Measurements from ENCODE around the gene RRBP1. TPM values are rescaled to one million over a fixed set of nuclear protein-coding genes. Genes with fewer than 3 reads are reported as not detected.
"Not testable (repeated sequence)": the region's sequence is repeated elsewhere in the genome, so short reads cannot be mapped to it uniquely, and the experiment has no call there.

RRBP1 gene
- total RNA-seq, 3 donors from 2014 or later: 49.8 to 92.4 (median 78.0) TPM

- intact Hi-C loops (cut with DNase I; ENCODE audit: low total_unique reads): no loop called here
- Histone ChIP-seq H3K27ac (peak overlapping the region; percentile 16 to 36), H3K4me3 (no peak overlapping the region), H3K27me3 (no peaks in the 10 kb centered on the region), H3K4me1 (no peaks in the 10 kb centered on the region), H3K36me3 (no peaks in the 10 kb centered on the region), H3K9me3 (no peaks in the 10 kb centered on the region)
- DNase-seq (ENCODE audit: low spot score in 2 of 2): no peak
- TF ChIP-seq POLR2A (IDR thresholded peaks at IDR 0.05): no peak
- TF ChIP-seq CTCF (IDR thresholded peaks at IDR 0.05): no peak
- no peak for TF ChIP-seq POLR2AphosphoS5 (IDR thresholded peaks at IDR 0.05)
Observed at GRCh38 chr20:17659801-17660200, 22.2 kb downstream of the RRBP1 start.

DNA sequence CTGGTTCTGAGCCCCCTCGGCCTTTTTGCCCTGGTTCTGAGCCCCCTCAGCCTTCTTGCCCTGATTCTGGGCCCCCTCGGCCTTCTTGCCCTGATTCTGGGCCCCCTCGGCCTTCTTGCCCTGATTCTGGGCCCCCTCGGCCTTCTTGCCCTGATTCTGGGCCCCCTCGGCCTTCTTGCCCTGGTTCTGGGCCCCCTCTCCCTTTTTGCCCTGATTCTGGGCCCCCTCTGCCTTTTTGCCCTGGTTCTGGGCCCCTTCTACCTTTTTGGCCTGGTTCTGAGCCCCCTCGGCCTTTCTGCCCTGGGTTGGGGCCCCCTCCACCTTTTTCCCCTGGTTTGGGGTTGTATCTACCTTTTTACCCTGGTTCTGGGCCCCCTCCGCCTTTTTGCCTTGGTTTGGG lies 22.7 kb downstream of the RRBP1 start:
- H3K27me3 ChIP-seq; DNase-seq (ENCODE audit: low spot score in 2 of 2); H3K4me1 ChIP-seq; H3K4me3 ChIP-seq; H3K9me3 ChIP-seq; intact Hi-C loops (cut with DNase I; ENCODE audit: low total_unique reads); H3K36me3 ChIP-seq: not testable (repeated sequence)
- H3K27ac ChIP-seq: peak overlapping the region in 1 of 2 donors; percentile 36

- H3K36me3 ChIP-seq: no peaks in the 10 kb centered on the region
- DNase-seq (ENCODE audit: low spot score in 2 of 2): no peak
- peak overlapping the region in 1 of 2 donors; percentile 17 for H3K27ac ChIP-seq
- TF ChIP-seq CTCF (IDR thresholded peaks at IDR 0.05): no peak
- TF ChIP-seq POLR2AphosphoS5 (IDR thresholded peaks at IDR 0.05): no peak
- TF ChIP-seq POLR2A (IDR thresholded peaks at IDR 0.05): no peak
- no peaks in the 10 kb centered on the region for H3K4me1 ChIP-seq
- intact Hi-C loops (cut with DNase I; ENCODE audit: low total_unique reads): no loop called here
- no peaks in the 10 kb centered on the region for H3K27me3 ChIP-seq
- no peak overlapping the region for H3K4me3 ChIP-seq
- H3K9me3 ChIP-seq: no peaks in the 10 kb centered on the region
Observed at GRCh38 chr20:17658648-17658993, 23.4 kb downstream of the RRBP1 start.

- DNase-seq (ENCODE audit: low spot score in 2 of 2): no peak
- Histone ChIP-seq H3K4me1 (no peaks in the 10 kb centered on the region), H3K27me3 (no peaks in the 10 kb centered on the region), H3K36me3 (no peaks in the 10 kb centered on the region), H3K4me3 (no peak overlapping the region), H3K27ac (peak overlapping the region; percentile 11 to 17), H3K9me3 (no peaks in the 10 kb centered on the region)
- intact Hi-C loops (cut with DNase I; ENCODE audit: low total_unique reads): no loop called here
- TF ChIP-seq POLR2AphosphoS5 (IDR thresholded peaks at IDR 0.05): no peak
- no peak for TF ChIP-seq POLR2A (IDR thresholded peaks at IDR 0.05)
Observed at GRCh38 chr20:17657898-17658647, 24.0 kb downstream of the RRBP1 start.

- Histone ChIP-seq H3K4me3 (no peak overlapping the region), H3K27me3 (no peaks in the 10 kb centered on the region), H3K4me1 (no peaks in the 10 kb centered on the region), H3K27ac (no peak overlapping the region), H3K9me3 (no peaks in the 10 kb centered on the region), H3K36me3 (no peaks in the 10 kb centered on the region)
- DNase-seq (ENCODE audit: low spot score in 2 of 2): no peak
- TF ChIP-seq POLR2AphosphoS5 (IDR thresholded peaks at IDR 0.05) (no peak), CTCF (IDR thresholded peaks at IDR 0.05) (no peak), POLR2A (IDR thresholded peaks at IDR 0.05) (no peak)
- intact Hi-C loops (cut with DNase I; ENCODE audit: low total_unique reads): no loop called here
Observed at GRCh38 chr20:17657079-17657825, 24.8 kb downstream of the RRBP1 start.

DNA sequence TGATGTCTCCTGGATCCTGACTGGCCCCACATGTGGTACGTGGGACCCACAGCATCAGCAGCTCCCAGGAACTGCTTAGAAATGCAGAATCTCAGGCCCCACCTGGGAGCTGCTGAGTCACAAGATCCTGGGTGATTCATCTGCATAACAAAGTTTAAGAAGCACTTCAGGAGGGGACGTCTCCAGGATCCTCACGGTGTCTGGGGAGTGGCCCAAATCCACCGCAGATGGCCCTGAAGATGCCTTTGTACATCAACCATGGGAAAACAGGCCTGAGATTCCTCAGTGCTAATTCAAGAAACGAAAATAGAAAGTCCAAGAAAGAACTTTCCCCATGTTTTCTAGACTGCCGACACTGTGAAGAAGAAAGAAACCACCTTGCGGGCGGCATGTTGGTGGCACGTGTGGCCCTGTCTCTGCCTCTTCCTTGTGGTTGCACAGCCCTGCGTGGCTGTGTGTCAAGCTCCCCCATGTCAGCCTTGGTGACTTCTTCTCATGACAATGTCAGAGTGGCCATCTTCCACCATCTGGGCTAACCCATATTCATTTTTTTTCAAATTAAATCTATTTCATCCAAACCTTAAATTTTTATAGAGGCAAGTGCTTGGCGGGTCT lies 26.1 kb downstream of the RRBP1 start:
- no peak overlapping the region for H3K27ac ChIP-seq
- no peak overlapping the region for H3K4me3 ChIP-seq
- no peaks in the 10 kb centered on the region for H3K27me3 ChIP-seq
- no peaks in the 10 kb centered on the region for H3K36me3 ChIP-seq
- H3K9me3 ChIP-seq: no peaks in the 10 kb centered on the region
- no peaks in the 10 kb centered on the region for H3K4me1 ChIP-seq
- TF ChIP-seq POLR2AphosphoS5 (IDR thresholded peaks at IDR 0.05) (no peak), CTCF (IDR thresholded peaks at IDR 0.05) (no peak), POLR2A (IDR thresholded peaks at IDR 0.05) (no peak)
- DNase-seq (ENCODE audit: low spot score in 2 of 2): no peak
- intact Hi-C loops (cut with DNase I; ENCODE audit: low total_unique reads): no loop called here

Data from breast epithelium (tissue), 4 donors.